Epithelial cell of proximal tubule (primary cell): ENCODE data around the gene DLGAP3. TPM values are rescaled to one million over a fixed set of nuclear protein-coding genes. Genes with fewer than 3 reads are reported as not detected.

Source experiments
- DNase-seq: peaks from one replicate; pipeline ENCODE4 v3.0.0-alpha.2; 2011; ENCODE audit warnings: low read depth
- H3K4me3 ChIP-seq: 2 replicates; pipeline ENCODE4 v1.5.1; 2011; ENCODE audit warnings: low read depth, mild to moderate bottlenecking, low read length
- CTCF ChIP-seq: conservative IDR thresholded peaks from 2 replicates; pipeline ENCODE4 v1.5.1; 2012; ENCODE audit warnings: low read depth, mild to moderate bottlenecking, low read length
- total RNA-seq: library from RNA; depleted of rRNA; stranded (reverse); fragments of >200 nt; gene quantifications from 2 replicates; pipeline ENCODE4 v1.2.3, GENCODE V29; 2015

The DLGAP3 gene
- total RNA-seq, 1 donor from 2014 or later = 0.81 TPM

GRCh38 chr1:34900775-34901502 lies 28.5 kb downstream of the DLGAP3 start:
- DNase-seq = no peak
- no peak for TF ChIP-seq CTCF
- H3K4me3 ChIP-seq = no peak overlapping the region

GRCh38 chr1:34899906-34900305 lies 29.5 kb downstream of the DLGAP3 start:
- TF ChIP-seq CTCF = no peak
- H3K4me3 ChIP-seq = no peak overlapping the region
- no peak for DNase-seq

GRCh38 chr1:34899471-34899870 lies 30.0 kb downstream of the DLGAP3 start:
- no peak overlapping the region for H3K4me3 ChIP-seq
- no peak for TF ChIP-seq CTCF
- DNase-seq = no peak

- no peak overlapping the region for H3K4me3 ChIP-seq
- DNase-seq = no peak
- TF ChIP-seq CTCF = no peak
Observed at GRCh38 chr1:34898330-34898761, 31.1 kb downstream of the DLGAP3 start.

- TF ChIP-seq CTCF = peak; percentile 34
- no peak overlapping the region for H3K4me3 ChIP-seq
Observed at GRCh38 chr1:34896612-34897011, 32.8 kb downstream of the DLGAP3 start.

GRCh38 chr1:34889705-34890104 lies 39.7 kb downstream of the DLGAP3 start:
- H3K4me3 ChIP-seq = no peak overlapping the region
- TF ChIP-seq CTCF = no peak
- DNase-seq = no peak

More at GRCh38 chr1:34896612-34897011, 32.8 kb downstream of the DLGAP3 start:
- no peak for DNase-seq

- no peak for DNase-seq
- TF ChIP-seq CTCF = no peak
- no peak overlapping the region for H3K4me3 ChIP-seq
Observed at GRCh38 chr1:34887593-34887992, 41.9 kb downstream of the DLGAP3 start.
